AG09319 (cell line): ENCODE results near the gene GBA3.

Source experiments
- DNase-seq: peaks from one replicate; pipeline ENCODE4 v3.0.0-alpha.2; 2010; ENCODE audit warnings: low read depth; ENCODE audit errors: extremely low read depth
- CTCF ChIP-seq: IDR thresholded peaks from 2 replicates; pipeline ENCODE4 v1.5.1; 2011; ENCODE audit warnings: low read depth, mild to moderate bottlenecking, inconsistent platforms, low read length, moderate library complexity

GBA3 gene

GRCh38 chr4:22848332-22848731 lies 155.6 kb downstream of the GBA3 start:
- no peak for DNase-seq

DNA sequence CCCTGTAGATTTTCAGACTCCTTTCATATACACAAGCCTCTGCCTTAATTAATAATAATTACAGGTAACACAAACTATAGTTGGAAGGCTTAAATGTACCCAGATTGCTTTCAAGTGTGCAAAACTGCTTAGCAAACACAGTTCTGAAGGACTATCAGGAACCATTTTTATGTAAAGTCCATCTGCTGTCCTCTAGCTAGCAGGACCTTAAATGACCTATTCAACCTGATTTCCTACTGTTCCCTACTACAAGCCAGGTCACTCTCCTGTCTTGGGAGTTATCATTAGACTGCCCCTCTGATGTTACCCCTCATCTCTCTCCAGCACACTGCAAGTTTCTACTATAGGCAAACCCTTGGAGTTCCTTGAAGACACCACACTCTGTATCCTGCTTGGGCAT lies 157.3 kb downstream of the GBA3 start:
- TF ChIP-seq CTCF = no peak

More at GRCh38 chr4:22848332-22848731, 155.6 kb downstream of the GBA3 start:
- no peak for TF ChIP-seq CTCF

DNA sequence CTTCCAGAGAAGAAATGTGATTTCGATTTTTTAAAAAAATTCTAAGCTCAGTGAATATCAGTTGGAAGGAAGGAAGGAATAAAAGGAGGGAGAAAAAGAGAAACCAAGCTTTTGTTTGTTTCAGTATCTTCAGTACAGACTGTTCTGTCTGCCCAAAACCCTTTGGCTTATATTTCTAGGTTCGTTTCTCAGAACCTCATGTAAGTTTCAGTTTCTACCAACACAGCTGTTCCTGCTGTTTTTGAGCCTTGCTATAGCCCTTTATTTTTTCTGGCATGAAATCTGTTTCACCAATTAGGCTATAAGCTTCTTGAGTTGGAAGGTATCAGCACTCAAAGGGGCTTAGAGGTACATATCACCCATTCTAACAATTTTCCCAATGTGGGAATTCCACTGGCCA lies 157.9 kb downstream of the GBA3 start:
- DNase-seq = no peak
- no peak for TF ChIP-seq CTCF

More for the DNA sequence above, 157.3 kb downstream of the GBA3 start:
- no peak for DNase-seq

GRCh38 chr4:22857411-22857810 lies 164.7 kb downstream of the GBA3 start:
- TF ChIP-seq CTCF = no peak
- DNase-seq = no peak

DNA sequence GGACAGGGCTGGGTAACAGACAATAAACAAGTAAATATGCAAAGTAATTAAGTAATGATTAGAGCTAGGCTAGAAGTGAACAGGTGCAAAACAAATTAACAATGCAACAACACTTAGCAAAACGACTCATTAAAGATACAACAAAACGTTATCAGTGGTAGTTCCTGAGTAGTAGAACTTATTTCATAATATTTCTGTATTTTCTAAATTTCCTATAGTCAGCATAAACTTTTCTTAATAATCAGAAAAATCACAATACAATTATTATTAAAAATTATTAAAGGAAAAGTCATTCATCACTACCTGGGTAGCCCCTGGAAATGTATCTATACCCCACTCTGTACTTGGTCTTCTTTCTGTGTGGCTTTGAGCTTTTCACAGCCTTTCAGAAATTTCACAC lies 166.6 kb downstream of the GBA3 start:
- TF ChIP-seq CTCF = no peak
- no peak for DNase-seq
